HG02981 (cell line): Measurements from ENCODE around the gene ANAPC5.

Experiments
- ATAC-seq: cut with Tn5 transposase; IDR thresholded peaks from one replicate; pipeline ENCODE4 v1.9.1; 2021; ENCODE audit warnings: mild to moderate bottlenecking, moderate library complexity; ENCODE audit not compliant: unreplicated experiment

Gene ANAPC5

GRCh38 chr12:121261398-121261797 lies 90.8 kb downstream of the ANAPC5 start:
- ATAC-seq = no peak

GRCh38 chr12:121260091-121260490 lies 92.1 kb downstream of the ANAPC5 start:
- ATAC-seq = no peak

- no peak for ATAC-seq
Observed at GRCh38 chr12:121259074-121259473, 93.1 kb downstream of the ANAPC5 start.
